ENCODE data around the gene SLC45A2. TPM values are rescaled to one million over a fixed set of nuclear protein-coding genes. Genes with fewer than 3 reads are reported as not detected.

Gene SLC45A2
- total and polyA plus RNA-seq, 9 of the 15 experiments (the other 6 are each of a cell fraction or from before 2014, with no cell fraction given), result 0.03 to 0.29 (median 0.14) TPM; not detected in 4

- TF ChIP-seq MGA (IDR thresholded peaks at IDR 0.05) (peak; percentile 65; the same call in 1 of the 2 replicates), BRCA1 (IDR thresholded peaks at IDR 0.05) (no peak), BRCA1 (CRISPR knock-in tag; IDR thresholded peaks at IDR 0.05) (no peak), BCL6 (CRISPR knock-in tag; IDR thresholded peaks at IDR 0.05) (no peak), THRB (CRISPR knock-in tag; conservative IDR thresholded peaks at IDR 0.05) (peak; percentile 80; the same call in 1 of the 2 replicates), ZC3H11A (IDR thresholded peaks at IDR 0.05; ENCODE audit: low read depth, low read length) (no peak), TARDBP (IDR thresholded peaks at IDR 0.05) (no peak), ATF1 (CRISPR knock-in tag; IDR thresholded peaks at IDR 0.05) (no peak), ATF1 (tag; IDR thresholded peaks at IDR 0.05) (peak; percentile 30; the same call in 1 of the 2 replicates), BHLHE40 (IDR thresholded peaks at IDR 0.05; ENCODE audit: low read length) (peak; percentile 41; the same call in 1 of the 2 replicates), ETS2 (tag; IDR thresholded peaks at IDR 0.05; ENCODE audit: borderline replicate concordance, poor library complexity, severe bottlenecking) (no peak), KLF13 (tag; IDR thresholded peaks at IDR 0.05; ENCODE audit: borderline replicate concordance, low read depth) (no peak), FOXJ3 (CRISPR knock-in tag; IDR thresholded peaks at IDR 0.05) (no peak), TCF15 (CRISPR knock-in tag; IDR thresholded peaks at IDR 0.05) (no peak), HINFP (tag; conservative IDR thresholded peaks at IDR 0.05; ENCODE audit: low read depth) (no peak)
Measured at GRCh38 chr5:33984671-33985124, at the start of gene SLC45A2 (continued).

Data from K562 (cell line).